ENCODE results near the gene QKI.

GRCh38 chr6:163395122-163395830 lies 19.2 kb upstream of the QKI start:
- TF ChIP-seq EGR1 (IDR thresholded peaks at IDR 0.05) (no peak), MAX (IDR thresholded peaks at IDR 0.05) (no peak), EP300 (IDR thresholded peaks at IDR 0.05; ENCODE audit: borderline replicate concordance) (no peak), RAD21 (IDR thresholded peaks at IDR 0.05; ENCODE audit: low read depth) (no peak), CEBPB (IDR thresholded peaks at IDR 0.05) (no peak), YY1 (IDR thresholded peaks at IDR 0.05; ENCODE audit: low read depth) (no peak), REST (IDR thresholded peaks at IDR 0.05; ENCODE audit: low read depth) (no peak), TCF12 (IDR thresholded peaks at IDR 0.05; ENCODE audit: low read depth) (no peak), TAF1 (IDR thresholded peaks at IDR 0.05; ENCODE audit: low read depth) (no peak), FOXM1 (IDR thresholded peaks at IDR 0.05; ENCODE audit: borderline replicate concordance, low read depth) (no peak), TEAD4 (IDR thresholded peaks at IDR 0.05) (no peak), USF1 (IDR thresholded peaks at IDR 0.05) (no peak)
